ENCODE data around the gene TRABD2A.
A peak's percentile ranks its signal among the peaks of the same experiment; 100 is the strongest.
"Not testable (repeated sequence)": the region's sequence is repeated elsewhere in the genome, so short reads cannot be mapped to it uniquely, and the experiment has no call there.

The TRABD2A gene

GRCh38 chr2:84880645-84881521 is at the start of gene TRABD2A:
Gene TRABD2A (minus strand): TSS chr2:84881084. CDS start chr2:84881039, 45 bp downstream.
- TF ChIP-seq JUND (IDR thresholded peaks at IDR 0.05; ENCODE audit: low read depth) = no peak
- no peak for DNase-seq (ENCODE audit: low read depth in 1 of 2, low spot score in 1 of 2)
- in situ Hi-C loops (cut with HindIII; ENCODE audit: low pct_unique_long_range_greater_than_20kb, low sequenced_read_pairs) = no loop called here

- no peak for DNase-seq (ENCODE audit: low read depth in 1 of 2, low spot score in 1 of 2)
- in situ Hi-C loops (cut with HindIII; ENCODE audit: low pct_unique_long_range_greater_than_20kb, low sequenced_read_pairs) = no loop called here
- TF ChIP-seq JUND (IDR thresholded peaks at IDR 0.05; ENCODE audit: low read depth) = no peak
These were observed 46.4 kb upstream of the TRABD2A start for GRCh38 chr2:84927275-84927627.

GRCh38 chr2:84925724-84926376 is 45.0 kb upstream of the TRABD2A start:
- TF ChIP-seq JUND (IDR thresholded peaks at IDR 0.05; ENCODE audit: low read depth) = no peak
- peak; percentile 53 to 96 for DNase-seq (ENCODE audit: low read depth in 1 of 2, low spot score in 1 of 2)
- in situ Hi-C loops (cut with HindIII; ENCODE audit: low pct_unique_long_range_greater_than_20kb, low sequenced_read_pairs) = no loop called here

- no peak for DNase-seq (ENCODE audit: low read depth in 1 of 2, low spot score in 1 of 2)
- in situ Hi-C loops (cut with HindIII; ENCODE audit: low pct_unique_long_range_greater_than_20kb, low sequenced_read_pairs) = no loop called here
- TF ChIP-seq JUND (IDR thresholded peaks at IDR 0.05; ENCODE audit: low read depth) = no peak
These were observed 44.4 kb upstream of the TRABD2A start for GRCh38 chr2:84925336-84925723.

- in situ Hi-C loops (cut with HindIII; ENCODE audit: low pct_unique_long_range_greater_than_20kb, low sequenced_read_pairs) = no loop called here
- DNase-seq (ENCODE audit: low read depth in 1 of 2, low spot score in 1 of 2) = peak in 1 of 2 experiments; percentile 83
- no peak for TF ChIP-seq JUND (IDR thresholded peaks at IDR 0.05; ENCODE audit: low read depth)
These were observed 43.6 kb upstream of the TRABD2A start for GRCh38 chr2:84924173-84925106.

GRCh38 chr2:84923009-84923408 is 42.1 kb upstream of the TRABD2A start:
- no peak for DNase-seq (ENCODE audit: low read depth in 1 of 2, low spot score in 1 of 2)
- TF ChIP-seq JUND (IDR thresholded peaks at IDR 0.05; ENCODE audit: low read depth) = no peak
- in situ Hi-C loops (cut with HindIII; ENCODE audit: low pct_unique_long_range_greater_than_20kb, low sequenced_read_pairs) = no loop called here

- in situ Hi-C loops (cut with HindIII; ENCODE audit: low pct_unique_long_range_greater_than_20kb, low sequenced_read_pairs) = no loop called here
- TF ChIP-seq JUND (IDR thresholded peaks at IDR 0.05; ENCODE audit: low read depth) = no peak
- DNase-seq (ENCODE audit: low read depth in 1 of 2, low spot score in 1 of 2) = peak in 1 of 2 experiments; percentile 18
These were observed 39.1 kb upstream of the TRABD2A start for GRCh38 chr2:84919885-84920580.

- no peak for DNase-seq (ENCODE audit: low read depth in 1 of 2, low spot score in 1 of 2)
- in situ Hi-C loops (cut with HindIII; ENCODE audit: low pct_unique_long_range_greater_than_20kb, low sequenced_read_pairs) = no loop called here
- no peak for TF ChIP-seq JUND (IDR thresholded peaks at IDR 0.05; ENCODE audit: low read depth)
These were observed 37.5 kb upstream of the TRABD2A start for GRCh38 chr2:84918430-84918829.

- in situ Hi-C loops (cut with HindIII; ENCODE audit: low pct_unique_long_range_greater_than_20kb, low sequenced_read_pairs); DNase-seq (ENCODE audit: low read depth in 1 of 2, low spot score in 1 of 2): not testable (repeated sequence)
These were observed 36.9 kb upstream of the TRABD2A start for GRCh38 chr2:84917821-84918220.

- in situ Hi-C loops (cut with HindIII; ENCODE audit: low pct_unique_long_range_greater_than_20kb, low sequenced_read_pairs); DNase-seq (ENCODE audit: low read depth in 1 of 2, low spot score in 1 of 2): not testable (repeated sequence)
These were observed 34.8 kb upstream of the TRABD2A start for GRCh38 chr2:84915675-84916074.

GRCh38 chr2:84914334-84914733 is 33.5 kb upstream of the TRABD2A start:
- TF ChIP-seq JUND (IDR thresholded peaks at IDR 0.05; ENCODE audit: low read depth) = no peak
- in situ Hi-C loops (cut with HindIII; ENCODE audit: low pct_unique_long_range_greater_than_20kb, low sequenced_read_pairs) = no loop called here

GRCh38 chr2:84912984-84913383 is 32.1 kb upstream of the TRABD2A start:
- in situ Hi-C loops (cut with HindIII; ENCODE audit: low pct_unique_long_range_greater_than_20kb, low sequenced_read_pairs) = no loop called here
- TF ChIP-seq JUND (IDR thresholded peaks at IDR 0.05; ENCODE audit: low read depth) = no peak
- DNase-seq (ENCODE audit: low read depth in 1 of 2, low spot score in 1 of 2) = no peak

More at GRCh38 chr2:84914334-84914733, 33.5 kb upstream of the TRABD2A start:
- DNase-seq (ENCODE audit: low read depth in 1 of 2, low spot score in 1 of 2) = no peak
